ENCODE measurements around the gene ZBTB14. TPM values are rescaled to one million over a fixed set of nuclear protein-coding genes. Genes with fewer than 3 reads are reported as not detected.

ZBTB14 gene
- total RNA-seq, 1 donor from 2014 or later, result 8.8 TPM

DNA sequence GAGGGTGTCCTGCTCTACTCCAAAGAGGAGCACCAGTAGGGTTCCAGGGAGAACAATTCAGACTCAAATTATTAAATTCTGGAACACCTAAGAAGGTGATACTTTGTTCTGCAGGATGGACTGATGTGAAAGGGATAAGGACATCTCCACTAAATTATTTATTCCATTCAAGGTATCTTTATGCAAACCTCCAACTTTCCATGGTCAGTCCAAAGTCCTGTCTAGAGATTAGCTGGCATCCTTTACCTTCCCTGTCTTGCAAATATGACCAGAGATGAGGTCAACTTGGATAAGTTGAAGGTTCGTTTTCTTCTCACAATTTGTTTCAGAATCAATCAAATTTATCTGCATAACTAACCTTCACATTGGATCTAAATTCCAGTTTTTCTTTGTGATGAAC, 8.7 kb upstream of the ZBTB14 start:
- no peaks in the 10 kb centered on the region for H3K4me1 ChIP-seq
- H3K36me3 ChIP-seq, result no peaks in the 10 kb centered on the region
- H3K9me3 ChIP-seq, result no peaks in the 10 kb centered on the region
- H3K4me3 ChIP-seq, result no peak overlapping the region
- TF ChIP-seq, protein P1, sequence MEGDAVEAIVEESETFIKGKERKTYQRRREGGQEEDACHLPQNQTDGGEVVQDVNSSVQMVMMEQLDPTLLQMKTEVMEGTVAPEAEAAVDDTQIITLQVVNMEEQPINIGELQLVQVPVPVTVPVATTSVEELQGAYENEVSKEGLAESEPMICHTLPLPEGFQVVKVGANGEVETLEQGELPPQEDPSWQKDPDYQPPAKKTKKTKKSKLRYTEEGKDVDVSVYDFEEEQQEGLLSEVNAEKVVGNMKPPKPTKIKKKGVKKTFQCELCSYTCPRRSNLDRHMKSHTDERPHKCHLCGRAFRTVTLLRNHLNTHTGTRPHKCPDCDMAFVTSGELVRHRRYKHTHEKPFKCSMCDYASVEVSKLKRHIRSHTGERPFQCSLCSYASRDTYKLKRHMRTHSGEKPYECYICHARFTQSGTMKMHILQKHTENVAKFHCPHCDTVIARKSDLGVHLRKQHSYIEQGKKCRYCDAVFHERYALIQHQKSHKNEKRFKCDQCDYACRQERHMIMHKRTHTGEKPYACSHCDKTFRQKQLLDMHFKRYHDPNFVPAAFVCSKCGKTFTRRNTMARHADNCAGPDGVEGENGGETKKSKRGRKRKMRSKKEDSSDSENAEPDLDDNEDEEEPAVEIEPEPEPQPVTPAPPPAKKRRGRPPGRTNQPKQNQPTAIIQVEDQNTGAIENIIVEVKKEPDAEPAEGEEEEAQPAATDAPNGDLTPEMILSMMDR (IDR thresholded peaks at IDR 0.05), result no peak
- no peak for TF ChIP-seq POLR2A (IDR thresholded peaks at IDR 0.05)
- no peak for TF ChIP-seq POLR2AphosphoS5 (IDR thresholded peaks at IDR 0.05; ENCODE audit: insufficient read depth in 1 of 2, low read depth in 1 of 2)
- no peaks in the 10 kb centered on the region for H3K27me3 ChIP-seq
- H3K27ac ChIP-seq, result no peak overlapping the region
- intact Hi-C loops (cut with DNase I), result no loop called here
- no peak for DNase-seq (ENCODE audit: extremely low spot score in 2 of 2)

DNA sequence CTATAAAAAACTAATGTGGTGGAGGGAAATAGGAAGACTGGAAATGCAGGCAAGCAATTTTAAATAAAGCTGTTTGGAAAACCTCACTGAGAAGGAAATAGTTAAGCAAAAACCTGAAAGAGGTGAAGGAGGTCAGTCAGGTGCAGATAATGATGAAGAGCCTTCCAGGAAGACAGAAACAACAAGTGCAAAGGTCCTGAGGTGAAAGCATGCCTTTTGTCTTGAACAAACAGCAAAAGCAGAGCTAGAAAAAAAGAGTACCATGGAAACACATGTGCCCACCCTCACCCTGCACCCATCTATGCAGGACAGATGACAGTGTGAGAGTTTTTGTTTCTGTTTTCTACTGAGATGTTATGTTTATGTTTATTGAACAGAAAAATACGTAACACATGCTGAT, 8.1 kb upstream of the ZBTB14 start:
- DNase-seq (ENCODE audit: extremely low spot score in 2 of 2), result no peak
- Histone ChIP-seq H3K4me1 (no peaks in the 10 kb centered on the region), H3K27ac (no peak overlapping the region), H3K36me3 (no peaks in the 10 kb centered on the region), H3K9me3 (no peaks in the 10 kb centered on the region), H3K4me3 (no peak overlapping the region), H3K27me3 (no peaks in the 10 kb centered on the region)
- intact Hi-C loops (cut with DNase I), result no loop called here
- TF ChIP-seq POLR2A (IDR thresholded peaks at IDR 0.05) (no peak), POLR2AphosphoS5 (IDR thresholded peaks at IDR 0.05; ENCODE audit: insufficient read depth in 1 of 2, low read depth in 1 of 2) (no peak)
- TF ChIP-seq, protein P1 (IDR thresholded peaks at IDR 0.05), result no peak

DNA sequence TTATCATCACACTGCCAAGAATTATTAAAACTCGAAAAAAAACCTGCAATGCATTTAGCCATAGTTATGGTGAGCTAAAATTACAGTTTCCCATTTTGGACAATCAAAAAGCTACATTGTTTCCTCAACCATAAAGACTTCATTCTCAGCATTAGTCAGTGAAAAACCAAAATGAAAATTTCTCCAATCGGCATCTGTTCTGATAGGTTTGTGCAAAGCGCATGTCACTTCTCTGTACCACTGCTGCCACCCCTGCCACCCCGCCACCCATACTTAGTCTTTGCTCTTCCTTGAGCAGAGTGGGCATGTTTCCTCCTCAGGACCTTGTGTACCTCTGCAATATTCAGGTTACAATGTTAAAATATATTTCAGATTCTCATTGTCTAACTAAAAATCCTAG, 7.1 kb upstream of the ZBTB14 start:
- intact Hi-C loops (cut with DNase I), result no loop called here
- no peak overlapping the region for H3K4me3 ChIP-seq
- no peaks in the 10 kb centered on the region for H3K27me3 ChIP-seq
- no peaks in the 10 kb centered on the region for H3K36me3 ChIP-seq
- TF ChIP-seq, protein P1 (IDR thresholded peaks at IDR 0.05), result no peak
- no peak for TF ChIP-seq POLR2A (IDR thresholded peaks at IDR 0.05)
- no peak for TF ChIP-seq POLR2AphosphoS5 (IDR thresholded peaks at IDR 0.05; ENCODE audit: insufficient read depth in 1 of 2, low read depth in 1 of 2)
- no peaks in the 10 kb centered on the region for H3K4me1 ChIP-seq
- DNase-seq (ENCODE audit: extremely low spot score in 2 of 2), result no peak
- no peaks in the 10 kb centered on the region for H3K9me3 ChIP-seq
- H3K27ac ChIP-seq, result no peak overlapping the region

DNA sequence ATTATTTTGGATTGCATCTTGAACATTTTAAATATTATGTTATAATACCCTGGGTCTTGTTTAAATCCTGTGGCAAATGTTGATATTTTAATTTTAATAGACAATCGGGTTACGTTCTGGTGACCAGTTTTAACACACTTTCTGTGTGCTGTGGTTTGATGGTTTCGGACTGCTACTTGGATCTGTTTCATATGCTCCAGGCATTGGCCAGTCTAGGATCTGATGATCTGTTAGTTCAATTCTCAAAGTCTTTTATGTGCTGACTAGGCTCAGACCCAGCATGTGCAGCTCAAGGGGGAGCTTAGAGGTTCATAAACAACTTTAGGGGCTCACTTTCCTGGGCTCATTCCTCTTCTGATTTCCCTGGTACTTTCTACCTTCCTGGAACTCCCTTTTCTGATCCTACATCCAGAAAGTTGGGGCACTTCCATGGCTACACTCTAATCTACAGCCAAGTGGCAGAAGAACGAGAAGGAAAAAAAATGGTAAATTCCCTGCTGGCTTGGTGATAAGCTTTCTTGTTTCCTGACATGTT, 5.0 kb upstream of the ZBTB14 start:
- Histone ChIP-seq H3K9me3 (no peaks in the 10 kb centered on the region), H3K27ac (no peak overlapping the region), H3K4me3 (no peak overlapping the region), H3K36me3 (no peaks in the 10 kb centered on the region), H3K4me1 (peaks cover 8% of the 10 kb centered on the region), H3K27me3 (no peaks in the 10 kb centered on the region)
- intact Hi-C loops (cut with DNase I), result no loop called here
- no peak for DNase-seq (ENCODE audit: extremely low spot score in 2 of 2)
- no peak for TF ChIP-seq POLR2AphosphoS5 (IDR thresholded peaks at IDR 0.05; ENCODE audit: insufficient read depth in 1 of 2, low read depth in 1 of 2)
- TF ChIP-seq, protein P1 (IDR thresholded peaks at IDR 0.05), result no peak
- TF ChIP-seq POLR2A (IDR thresholded peaks at IDR 0.05), result no peak

DNA sequence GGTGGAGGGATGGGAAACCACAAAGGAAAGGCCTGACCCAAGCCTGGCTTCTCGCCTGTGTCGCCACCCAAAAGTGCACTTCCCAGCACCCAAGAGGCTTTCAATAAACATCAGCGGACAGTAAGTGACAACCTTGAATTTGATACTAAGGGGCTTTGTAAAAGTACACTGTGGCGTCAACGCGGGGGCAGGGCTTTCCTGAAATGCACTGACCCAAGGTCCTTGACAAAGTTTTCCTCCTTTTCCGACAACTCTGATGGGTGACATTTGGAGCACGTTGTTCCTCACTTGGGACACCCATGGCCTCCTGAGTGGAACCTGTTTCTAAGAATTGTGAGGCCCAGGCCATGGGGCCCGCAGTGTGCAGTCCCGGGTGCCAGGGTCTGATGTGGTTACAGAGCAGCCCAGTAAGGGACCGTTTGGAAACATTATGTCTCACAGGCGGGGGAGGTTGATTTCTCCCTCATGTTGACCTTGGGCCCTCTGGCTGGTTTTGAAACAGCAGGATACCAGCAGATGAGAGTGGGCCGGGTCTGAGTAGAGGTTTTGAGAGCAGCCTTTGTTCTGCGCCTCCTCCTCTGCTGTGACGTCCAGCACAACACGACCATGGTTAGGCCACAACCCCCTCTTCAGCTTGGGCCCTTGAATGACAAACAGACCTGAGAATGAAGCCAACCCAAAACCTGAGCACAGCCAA, 2.8 kb upstream of the ZBTB14 start:
- Histone ChIP-seq H3K27ac (no peak overlapping the region), H3K36me3 (no peaks in the 10 kb centered on the region), H3K9me3 (no peaks in the 10 kb centered on the region), H3K4me1 (peaks cover 20% of the 10 kb centered on the region), H3K4me3 (no peak overlapping the region), H3K27me3 (no peaks in the 10 kb centered on the region)
- intact Hi-C loops (cut with DNase I), result loop anchor here (5.0 kb wide), 1 partner anchor 61 kb away; no protein-coding TSS in a partner anchor
- DNase-seq (ENCODE audit: extremely low spot score in 2 of 2), result no peak
- TF ChIP-seq POLR2AphosphoS5 (IDR thresholded peaks at IDR 0.05; ENCODE audit: insufficient read depth in 1 of 2, low read depth in 1 of 2) (no peak), POLR2A (IDR thresholded peaks at IDR 0.05) (no peak)
- TF ChIP-seq, protein P1 (IDR thresholded peaks at IDR 0.05), result no peak
